ENCODE data around the gene CLEC4C.
"Not testable (repeated sequence)": the region's sequence is repeated elsewhere in the genome, so short reads cannot be mapped to it uniquely, and the experiment has no call there.

CLEC4C gene

GRCh38 chr12:7749442-7749841 lies 2.3 kb upstream of the CLEC4C start:
- TF ChIP-seq CTCF (IDR thresholded peaks at IDR 0.05; ENCODE audit: borderline replicate concordance, insufficient read depth, low read depth, low read length), result no peak
- H3K4me3 ChIP-seq (ENCODE audit: low read depth, low read length), result no peak overlapping the region

- no peak overlapping the region for H3K4me3 ChIP-seq (ENCODE audit: low read depth, low read length)
- TF ChIP-seq CTCF (IDR thresholded peaks at IDR 0.05; ENCODE audit: borderline replicate concordance, insufficient read depth, low read depth, low read length), result no peak
Observed at GRCh38 chr12:7748852-7749251, 1.7 kb upstream of the CLEC4C start.

- H3K4me3 ChIP-seq (ENCODE audit: low read depth, low read length), result no peak overlapping the region
- no peak for TF ChIP-seq CTCF (IDR thresholded peaks at IDR 0.05; ENCODE audit: borderline replicate concordance, insufficient read depth, low read depth, low read length)
Observed at GRCh38 chr12:7732993-7733392, 14.2 kb downstream of the CLEC4C start.

- no peak overlapping the region for H3K4me3 ChIP-seq (ENCODE audit: low read depth, low read length)
- TF ChIP-seq CTCF (IDR thresholded peaks at IDR 0.05; ENCODE audit: borderline replicate concordance, insufficient read depth, low read depth, low read length), result no peak
Observed at GRCh38 chr12:7731486-7731885, 15.7 kb downstream of the CLEC4C start.

GRCh38 chr12:7730984-7731383 lies 16.2 kb downstream of the CLEC4C start:
- H3K4me3 ChIP-seq (ENCODE audit: low read depth, low read length), result not testable (repeated sequence)

GRCh38 chr12:7729746-7730145 lies 17.4 kb downstream of the CLEC4C start:
- no peak for TF ChIP-seq CTCF (IDR thresholded peaks at IDR 0.05; ENCODE audit: borderline replicate concordance, insufficient read depth, low read depth, low read length)
- H3K4me3 ChIP-seq (ENCODE audit: low read depth, low read length), result no peak overlapping the region

- TF ChIP-seq CTCF (IDR thresholded peaks at IDR 0.05; ENCODE audit: borderline replicate concordance, insufficient read depth, low read depth, low read length), result no peak
- no peak overlapping the region for H3K4me3 ChIP-seq (ENCODE audit: low read depth, low read length)
Observed at GRCh38 chr12:7723926-7724325, 23.2 kb downstream of the CLEC4C start.

All from GM12875 (cell line).